ENCODE measurements around the gene IFITM5.
A peak's percentile ranks its signal among the peaks of the same experiment; 100 is the strongest.

Gene IFITM5

GRCh38 chr11:281486-282161 lies 17.7 kb downstream of the IFITM5 start:
- in situ Hi-C loops (cut with MboI; ENCODE audit: low pct_unique_long_range_greater_than_20kb, low sequenced_read_pairs, unreplicated experiment): no loop called here
- DNase-seq (ENCODE audit: low spot score): no peak
- TF ChIP-seq CTCF (IDR thresholded peaks at IDR 0.05; ENCODE audit: extremely low read depth, insufficient read depth, missing control alignments): no peak

GRCh38 chr11:280706-281485 lies 18.4 kb downstream of the IFITM5 start:
- in situ Hi-C loops (cut with MboI; ENCODE audit: low pct_unique_long_range_greater_than_20kb, low sequenced_read_pairs, unreplicated experiment): no loop called here
- TF ChIP-seq CTCF (IDR thresholded peaks at IDR 0.05; ENCODE audit: extremely low read depth, insufficient read depth, missing control alignments): no peak
- peak; percentile 55 for DNase-seq (ENCODE audit: low spot score)

- in situ Hi-C loops (cut with MboI; ENCODE audit: low pct_unique_long_range_greater_than_20kb, low sequenced_read_pairs, unreplicated experiment): no loop called here
- peak; percentile 10 for TF ChIP-seq CTCF (IDR thresholded peaks at IDR 0.05; ENCODE audit: extremely low read depth, insufficient read depth, missing control alignments)
- DNase-seq (ENCODE audit: low spot score): peak; percentile 66
Measured at GRCh38 chr11:279966-280705, 19.2 kb downstream of the IFITM5 start.

GRCh38 chr11:279040-279965 lies 20.0 kb downstream of the IFITM5 start:
- DNase-seq (ENCODE audit: low spot score): no peak
- no peak for TF ChIP-seq CTCF (IDR thresholded peaks at IDR 0.05; ENCODE audit: extremely low read depth, insufficient read depth, missing control alignments)
- in situ Hi-C loops (cut with MboI; ENCODE audit: low pct_unique_long_range_greater_than_20kb, low sequenced_read_pairs, unreplicated experiment): no loop called here

GRCh38 chr11:278001-278951 lies 21.1 kb downstream of the IFITM5 start, which contains the start of gene NLRP6:
TSS of gene NLRP6 (plus strand) at chr11:278407. CDS start at chr11:278570, 163 bp downstream.
- DNase-seq (ENCODE audit: low spot score): no peak
- in situ Hi-C loops (cut with MboI; ENCODE audit: low pct_unique_long_range_greater_than_20kb, low sequenced_read_pairs, unreplicated experiment): no loop called here
- TF ChIP-seq CTCF (IDR thresholded peaks at IDR 0.05; ENCODE audit: extremely low read depth, insufficient read depth, missing control alignments): no peak

All from GM13977 (cell line).